A673 (cell line): Measurements from ENCODE around the gene CIAPIN1. TPM values are rescaled to one million over a fixed set of nuclear protein-coding genes. Genes with fewer than 3 reads are reported as not detected.

ENCODE experiments used
- BruUV-seq: library from RNA; stranded (reverse); fragments of 400-500 nt; replicated peaks from 2 replicates; lab custom pipeline; 2021; lab: Mats Ljungman, UMichigan
- CTCF ChIA-PET: fragments of 300-600 bp; sonication (Branson Sonifier 250); formaldehyde crosslinking; loops from one replicate; lab custom pipeline; 2022; ENCODE audit warnings: antibody characterized with exemption; lab: Charles Lee
- POLR2A ChIA-PET: fragments of 300-600 bp; sonication (Branson Sonifier 250); formaldehyde crosslinking; loops from one replicate; lab custom pipeline; 2022; ENCODE audit warnings: antibody characterized with exemption; ENCODE audit not compliant: low non-redundant PET; lab: Charles Lee
- DNase-seq: peaks from one replicate; pipeline ENCODE4 v3.0.0-alpha.2; 2015; ENCODE audit warnings: low spot score
- H3K27ac ChIP-seq: fragments of 200-600 bp; sonication (generic); 2 replicates; pipeline ENCODE4 v1.5.1; 2016; ENCODE audit warnings: mixed run types, low read depth, mild to moderate bottlenecking, mixed read lengths, antibody characterized with exemption, low read length; ENCODE audit not compliant: poor library complexity, severe bottlenecking
- H3K27me3 ChIP-seq: fragments of 200-600 bp; sonication (generic); replicated peaks from 2 replicates; pipeline ENCODE4 v1.6.1; 2017; ENCODE audit warnings: mixed run types, low read depth, mild to moderate bottlenecking, mixed read lengths, antibody characterized with exemption, low read length; ENCODE audit not compliant: insufficient read depth, poor library complexity
- H3K36me3 ChIP-seq: fragments of 200-600 bp; sonication (generic); 2 replicates; pipeline ENCODE4 v1.6.1; 2016; ENCODE audit warnings: mixed run types, mild to moderate bottlenecking, mixed read lengths, antibody characterized with exemption, low read length; ENCODE audit not compliant: insufficient read depth, poor library complexity, severe bottlenecking
- H3K4me1 ChIP-seq: fragments of 200-600 bp; sonication (generic); 2 replicates; pipeline ENCODE4 v1.6.1; 2017; ENCODE audit warnings: mixed run types, mild to moderate bottlenecking, mixed read lengths, antibody characterized with exemption, low read length; ENCODE audit not compliant: insufficient read depth, poor library complexity, severe bottlenecking
- H3K4me3 ChIP-seq: fragments of 200-600 bp; sonication (generic); 2 replicates; pipeline ENCODE4 v1.5.1; 2016; ENCODE audit warnings: low read depth, mixed run types, mild to moderate bottlenecking, mixed read lengths, low read length; ENCODE audit not compliant: poor library complexity, severe bottlenecking
- H3K9me3 ChIP-seq: fragments of 200-600 bp; sonication (generic); 2 replicates; pipeline ENCODE4 v1.6.1; 2016; ENCODE audit warnings: mixed run types, low read depth, mild to moderate bottlenecking, mixed read lengths, antibody characterized with exemption, low read length; ENCODE audit not compliant: poor library complexity, severe bottlenecking
- EZH2 ChIP-seq: fragments of 200-600 bp; sonication (generic); IDR thresholded peaks from 2 replicates; pipeline ENCODE4 v1.6.1; 2017; ENCODE audit warnings: borderline replicate concordance, low read depth, mild to moderate bottlenecking, mixed read lengths, antibody characterized with exemption, low read length; ENCODE audit not compliant: poor library complexity, severe bottlenecking
- intact Hi-C: fragments of 100-400 bp; cut with micrococcal nuclease; formaldehyde crosslinking; loops from one replicate; pipeline ENCODE4 v1.10.0; 2022; ENCODE audit not compliant: unreplicated experiment
- total RNA-seq: library from RNA; stranded (reverse); gene quantifications from 2 replicates; pipeline ENCODE4 v1.2.3, GENCODE V29; 2021
- TF ChIP-seq, protein P1 (sequence below): fragments of 300-800, 200-600 bp; sonication (generic); conservative IDR thresholded peaks from 2 replicates; pipeline ENCODE4 v1.5.1; 2017; ENCODE audit warnings: low read depth, mild to moderate bottlenecking, antibody characterized with exemption, low read length, moderate library complexity, mixed read lengths

CIAPIN1 gene
- total RNA-seq, 1 experiment from 2014 or later = 95.1 TPM

DNA sequence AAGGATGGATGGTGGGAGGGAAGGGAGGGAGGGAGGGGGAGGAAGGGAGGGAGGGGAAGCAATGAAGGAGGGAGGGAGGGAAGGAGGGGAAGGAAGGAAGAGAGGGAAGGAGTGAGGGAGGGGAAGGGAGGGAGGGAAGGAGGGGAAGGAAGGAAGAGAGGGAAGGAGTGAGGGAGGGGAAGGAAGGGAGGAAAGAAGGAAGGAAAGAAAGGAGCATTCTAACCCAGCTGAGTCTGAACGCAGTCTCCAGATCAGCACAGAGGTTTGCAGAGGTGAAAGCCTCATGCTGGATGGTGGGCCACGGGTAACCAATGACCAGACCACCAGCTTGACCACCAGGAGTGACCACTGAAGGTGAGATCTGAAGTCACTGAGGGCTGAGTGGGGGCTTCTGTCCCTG, 24.0 kb downstream of the CIAPIN1 start:
- TF ChIP-seq EZH2 = no peak
- TF ChIP-seq, protein P1, sequence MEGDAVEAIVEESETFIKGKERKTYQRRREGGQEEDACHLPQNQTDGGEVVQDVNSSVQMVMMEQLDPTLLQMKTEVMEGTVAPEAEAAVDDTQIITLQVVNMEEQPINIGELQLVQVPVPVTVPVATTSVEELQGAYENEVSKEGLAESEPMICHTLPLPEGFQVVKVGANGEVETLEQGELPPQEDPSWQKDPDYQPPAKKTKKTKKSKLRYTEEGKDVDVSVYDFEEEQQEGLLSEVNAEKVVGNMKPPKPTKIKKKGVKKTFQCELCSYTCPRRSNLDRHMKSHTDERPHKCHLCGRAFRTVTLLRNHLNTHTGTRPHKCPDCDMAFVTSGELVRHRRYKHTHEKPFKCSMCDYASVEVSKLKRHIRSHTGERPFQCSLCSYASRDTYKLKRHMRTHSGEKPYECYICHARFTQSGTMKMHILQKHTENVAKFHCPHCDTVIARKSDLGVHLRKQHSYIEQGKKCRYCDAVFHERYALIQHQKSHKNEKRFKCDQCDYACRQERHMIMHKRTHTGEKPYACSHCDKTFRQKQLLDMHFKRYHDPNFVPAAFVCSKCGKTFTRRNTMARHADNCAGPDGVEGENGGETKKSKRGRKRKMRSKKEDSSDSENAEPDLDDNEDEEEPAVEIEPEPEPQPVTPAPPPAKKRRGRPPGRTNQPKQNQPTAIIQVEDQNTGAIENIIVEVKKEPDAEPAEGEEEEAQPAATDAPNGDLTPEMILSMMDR = no peak
- Histone ChIP-seq H3K4me1 (peaks cover 3% of the 10 kb centered on the region), H3K36me3 (peaks cover under 1% of the 10 kb centered on the region), H3K27ac (no peak overlapping the region), H3K9me3 (no peaks in the 10 kb centered on the region), H3K4me3 (no peak overlapping the region), H3K27me3 (no peaks in the 10 kb centered on the region)
- intact Hi-C loops = no loop called here
- no TSS peak for BruUV-seq
- no peak for DNase-seq
- ChIA-PET CTCF (no interaction called here), POLR2A (no interaction called here)

DNA sequence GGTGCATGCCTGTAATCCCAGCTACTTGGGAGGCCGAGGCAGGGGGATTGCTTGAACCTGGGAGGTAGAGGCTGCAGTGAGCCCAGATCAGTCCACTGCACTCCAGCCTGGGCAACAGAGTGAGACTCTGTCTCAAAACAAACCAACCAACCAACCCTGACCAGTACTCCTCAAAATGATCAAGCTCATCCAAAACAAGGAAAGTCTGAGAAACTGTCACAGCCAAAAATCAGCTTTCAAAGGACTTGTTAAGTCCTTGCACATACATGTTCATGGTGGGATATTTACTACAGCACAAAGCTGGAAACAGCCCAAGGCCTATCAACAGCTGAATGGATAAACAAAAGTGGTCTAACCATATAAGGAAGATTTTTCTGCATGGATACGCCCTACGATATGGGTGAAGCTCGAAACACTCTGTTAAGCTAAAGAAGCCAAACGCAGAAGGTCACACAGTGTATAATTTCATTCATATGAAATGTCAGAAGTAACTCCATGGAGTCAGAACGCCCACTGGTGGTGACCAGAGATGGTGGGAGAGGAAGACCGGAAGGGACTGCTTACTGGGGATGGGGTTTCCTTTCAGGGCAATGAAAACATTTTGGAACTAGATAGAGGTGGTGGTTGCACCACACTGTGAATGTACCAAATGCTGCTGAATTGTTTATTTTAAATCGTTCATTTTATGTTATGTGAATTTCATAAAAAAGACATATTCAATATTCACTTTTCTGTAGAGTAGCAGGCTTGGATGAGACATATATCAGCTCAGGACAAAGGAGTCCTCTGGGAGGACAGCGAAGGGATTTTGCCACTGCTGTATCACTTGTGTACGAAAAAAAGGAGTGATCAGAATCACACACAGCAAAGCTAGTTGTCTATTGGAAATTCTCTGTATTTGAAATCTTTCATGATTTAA, 24.9 kb downstream of the CIAPIN1 start:
- TF ChIP-seq, protein P1 = peak; percentile 67
- no peak for TF ChIP-seq EZH2
- intact Hi-C loops = loop anchor here (1.0 kb wide), 1 partner anchor 122 kb away; no protein-coding TSS in a partner anchor
- Histone ChIP-seq H3K27ac (no peak overlapping the region), H3K9me3 (no peaks in the 10 kb centered on the region), H3K4me3 (no peak overlapping the region), H3K36me3 (no peaks in the 10 kb centered on the region), H3K27me3 (no peaks in the 10 kb centered on the region), H3K4me1 (peaks cover 3% of the 10 kb centered on the region)
- ChIA-PET CTCF (interaction anchor here (0.8 kb wide), 1 partner anchor 122 kb away, joined by 5 read pairs; no protein-coding TSS in a partner anchor), POLR2A (interaction anchor here (0.5 to 0.8 kb wide), 3 partner anchors 12 to 92 kb away, joined by 3 to 14 read pairs (median 3); no protein-coding TSS in a partner anchor)
- BruUV-seq = no TSS peak
- DNase-seq = peak; percentile 68

DNA sequence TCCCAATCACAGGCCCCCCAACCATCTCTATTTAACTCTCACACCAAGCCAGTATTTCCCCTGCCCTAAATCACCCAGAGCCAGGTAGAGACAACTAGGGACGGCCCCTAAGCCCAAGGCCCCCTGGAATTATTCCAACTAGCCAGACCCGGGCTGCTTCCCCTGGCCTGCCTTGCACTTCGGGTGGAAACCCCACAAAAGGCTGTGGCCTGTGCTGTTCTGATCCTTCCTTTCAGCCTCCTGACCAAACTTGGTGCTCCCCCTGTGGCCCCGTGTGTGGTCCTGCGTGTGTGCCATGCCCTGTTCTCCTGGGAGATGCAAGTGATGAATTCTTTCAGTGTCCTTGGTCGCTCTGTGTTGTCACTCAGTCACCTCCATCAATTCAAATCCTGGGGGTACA, 27.7 kb downstream of the CIAPIN1 start:
- Histone ChIP-seq H3K27ac (no peak overlapping the region), H3K4me1 (peaks cover 3% of the 10 kb centered on the region), H3K27me3 (no peaks in the 10 kb centered on the region), H3K9me3 (no peaks in the 10 kb centered on the region), H3K36me3 (no peaks in the 10 kb centered on the region), H3K4me3 (no peak overlapping the region)
- CTCF ChIA-PET = interaction anchor here (0.5 to 3.4 kb wide), 2 partner anchors 98 to 119 kb away, joined by 14 to 25 read pairs; no protein-coding TSS in a partner anchor
- DNase-seq = no peak
- intact Hi-C loops = loop anchor here (2.0 to 5.0 kb wide), 2 partner anchors 99 to 337 kb away; no protein-coding TSS in a partner anchor
- BruUV-seq = no TSS peak
- no peak for TF ChIP-seq EZH2
- TF ChIP-seq, protein P1 = no peak
- POLR2A ChIA-PET = no interaction called here
